ENCODE results near the gene ADRM1.

Gene ADRM1

DNA sequence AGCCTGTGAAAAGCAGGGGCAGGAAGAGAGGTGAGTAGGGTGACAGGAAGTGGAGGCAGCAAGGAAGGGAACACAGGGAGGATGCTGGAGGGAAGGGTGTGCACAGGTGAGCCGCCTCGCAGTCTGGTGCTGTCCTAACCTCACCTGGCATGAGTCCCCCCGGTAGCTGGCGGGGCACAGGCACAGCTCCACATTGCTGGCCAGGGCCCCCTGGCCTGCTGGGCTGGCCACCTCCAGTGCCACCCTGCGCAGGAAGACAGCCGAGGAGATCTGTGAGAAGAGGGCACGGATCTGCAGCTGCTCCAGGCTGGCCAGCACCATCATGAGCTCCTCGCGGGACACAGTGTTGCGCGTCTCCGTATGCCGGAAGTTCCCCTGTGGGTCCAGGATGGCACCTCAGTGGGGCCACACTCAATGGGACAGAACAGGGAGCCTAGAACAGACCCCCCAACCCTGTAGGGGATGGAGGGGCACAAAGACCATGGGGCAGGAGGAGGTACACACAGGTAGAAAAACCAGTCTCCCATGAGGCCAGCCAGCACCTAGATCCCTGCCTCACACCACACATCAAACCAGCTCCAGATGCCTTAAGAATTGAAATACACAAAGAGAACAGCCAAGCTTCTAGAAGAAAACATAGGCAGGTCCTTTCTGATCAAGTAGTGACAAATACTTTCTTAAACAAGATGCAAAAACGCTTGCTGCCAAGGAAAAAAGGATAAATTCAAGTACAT lies 22.5 kb downstream of the ADRM1 start:
- no peak for DNase-seq (ENCODE audit: low spot score)

DNA sequence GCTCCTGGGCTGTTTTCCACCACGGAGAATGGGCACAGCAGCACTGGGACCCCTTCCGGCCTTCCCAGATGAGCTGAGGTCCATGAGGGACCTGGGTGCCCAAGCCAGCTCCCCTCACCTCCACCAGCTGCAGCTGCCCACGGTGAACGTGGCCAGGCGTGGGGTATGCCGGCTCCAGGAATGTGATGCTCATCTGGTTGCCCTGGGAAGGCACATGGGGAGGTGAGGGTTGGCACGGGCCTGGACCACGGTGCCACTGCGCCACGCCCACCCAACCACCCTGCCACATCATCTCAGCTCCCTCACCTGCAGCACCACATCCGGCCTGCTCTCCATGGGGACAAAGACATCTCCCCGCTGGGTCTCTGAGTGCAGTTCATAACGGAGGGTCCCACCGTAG lies 23.8 kb downstream of the ADRM1 start:
- DNase-seq (ENCODE audit: low spot score), result no peak

DNA sequence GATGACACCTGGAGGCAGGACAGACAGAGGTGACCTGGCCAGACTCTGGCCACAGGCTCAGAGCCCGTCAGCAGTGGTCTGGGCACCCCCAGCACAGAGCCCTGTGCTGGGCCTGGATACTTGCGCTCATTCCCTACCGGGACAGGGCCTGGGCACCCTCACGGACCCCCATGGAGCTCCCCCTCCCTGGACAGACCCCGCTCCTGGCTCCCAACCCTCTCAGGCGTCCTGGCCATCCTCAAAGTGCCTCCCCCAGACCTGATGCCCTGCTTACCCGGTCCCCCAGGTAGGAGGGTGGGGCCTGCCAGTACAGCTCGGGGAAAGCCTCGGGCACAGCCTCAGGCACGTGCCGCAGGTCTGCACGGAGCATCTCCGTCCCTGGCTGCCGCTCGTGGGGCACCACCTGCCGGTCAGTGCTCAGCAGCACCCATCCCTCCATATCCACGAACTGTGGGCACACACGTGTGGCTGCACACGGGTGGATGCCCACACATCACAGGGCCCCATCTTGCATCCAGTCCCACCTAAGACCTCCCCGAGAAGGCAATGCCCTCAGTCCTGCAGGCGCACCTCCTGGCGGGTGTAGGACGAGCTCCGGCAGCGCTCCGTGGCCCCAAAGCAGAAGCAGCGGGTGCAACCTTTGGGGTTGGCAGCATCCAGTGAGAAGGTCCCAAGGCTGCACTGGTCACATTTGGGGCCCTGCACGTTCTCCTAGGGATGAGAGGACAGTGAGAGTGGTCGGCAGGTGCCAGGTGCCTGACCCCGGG lies 24.3 kb downstream of the ADRM1 start:
- no peak for DNase-seq (ENCODE audit: low spot score)

DNA sequence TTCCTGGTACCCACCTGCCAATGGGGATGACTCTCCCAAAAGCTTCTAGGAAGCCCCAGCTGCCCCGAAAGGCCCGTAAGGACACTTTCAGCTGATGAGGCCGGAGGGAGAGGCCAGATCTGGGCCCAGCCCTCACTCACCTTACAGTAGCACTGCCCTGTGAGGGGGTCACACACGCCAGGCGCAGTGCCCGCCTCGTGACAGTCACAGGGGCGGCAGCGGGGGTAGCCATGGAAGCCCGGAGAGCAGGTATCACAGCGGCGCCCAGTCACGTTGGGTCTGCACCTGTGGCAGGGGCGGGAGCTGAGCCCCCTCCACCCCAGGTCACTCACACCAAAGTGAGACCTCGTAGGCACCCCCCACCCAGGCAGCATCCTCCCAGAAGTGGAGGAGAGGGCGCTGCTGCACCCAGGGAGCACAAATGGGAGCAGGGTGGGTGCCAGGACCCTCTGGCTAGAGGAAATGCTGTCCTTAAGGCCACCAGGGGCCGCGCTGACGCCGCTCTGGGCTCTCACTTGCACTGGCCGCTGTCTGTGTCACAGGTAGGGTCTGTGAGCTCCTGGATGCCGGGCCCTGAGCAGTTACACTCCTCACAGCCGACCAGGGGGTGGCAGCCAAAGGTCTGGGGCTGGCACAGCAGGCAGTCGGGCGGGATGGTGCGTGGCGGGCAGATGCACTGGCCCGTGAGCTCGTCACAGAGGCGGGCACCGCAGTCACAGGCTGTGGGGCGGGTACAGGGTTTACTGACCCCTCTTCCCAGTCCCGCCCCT lies 25.1 kb downstream of the ADRM1 start:
- DNase-seq (ENCODE audit: low spot score), result no peak

DNA sequence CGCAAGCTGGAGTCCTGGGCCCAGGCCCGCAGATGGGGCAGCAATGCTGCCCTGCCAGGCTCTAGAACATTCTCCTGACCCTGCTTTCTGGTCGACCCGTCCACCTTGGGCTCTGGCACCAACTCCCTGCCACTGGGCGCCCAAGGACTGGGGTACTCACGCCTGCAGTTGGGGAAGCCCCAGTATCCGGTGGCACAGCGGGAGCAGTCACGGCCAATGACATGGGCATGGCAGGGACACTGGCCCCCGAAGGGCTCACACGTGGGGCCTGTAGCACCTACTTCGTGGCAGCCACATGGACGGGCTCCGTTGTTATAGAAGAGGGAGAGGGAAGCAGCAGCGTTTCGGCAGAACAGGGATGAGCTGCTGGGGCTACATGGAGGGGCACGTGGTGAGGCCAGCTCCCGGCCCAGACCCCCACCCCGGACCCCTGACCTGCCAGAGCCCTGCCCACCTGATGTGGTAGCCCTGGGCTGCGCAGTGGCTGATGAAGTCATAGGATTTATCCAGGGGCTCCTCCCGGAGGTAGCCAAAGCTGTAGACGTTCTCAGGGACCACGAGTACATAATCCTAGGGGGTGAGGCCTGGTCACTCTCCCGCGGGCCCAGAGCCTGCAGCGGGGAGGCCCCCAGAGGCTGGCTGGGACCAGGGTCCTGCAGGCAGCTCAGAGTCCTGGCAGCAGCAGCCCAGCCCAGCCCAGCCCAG lies 26.0 kb downstream of the ADRM1 start:
- DNase-seq (ENCODE audit: low spot score), result no peak

DNA sequence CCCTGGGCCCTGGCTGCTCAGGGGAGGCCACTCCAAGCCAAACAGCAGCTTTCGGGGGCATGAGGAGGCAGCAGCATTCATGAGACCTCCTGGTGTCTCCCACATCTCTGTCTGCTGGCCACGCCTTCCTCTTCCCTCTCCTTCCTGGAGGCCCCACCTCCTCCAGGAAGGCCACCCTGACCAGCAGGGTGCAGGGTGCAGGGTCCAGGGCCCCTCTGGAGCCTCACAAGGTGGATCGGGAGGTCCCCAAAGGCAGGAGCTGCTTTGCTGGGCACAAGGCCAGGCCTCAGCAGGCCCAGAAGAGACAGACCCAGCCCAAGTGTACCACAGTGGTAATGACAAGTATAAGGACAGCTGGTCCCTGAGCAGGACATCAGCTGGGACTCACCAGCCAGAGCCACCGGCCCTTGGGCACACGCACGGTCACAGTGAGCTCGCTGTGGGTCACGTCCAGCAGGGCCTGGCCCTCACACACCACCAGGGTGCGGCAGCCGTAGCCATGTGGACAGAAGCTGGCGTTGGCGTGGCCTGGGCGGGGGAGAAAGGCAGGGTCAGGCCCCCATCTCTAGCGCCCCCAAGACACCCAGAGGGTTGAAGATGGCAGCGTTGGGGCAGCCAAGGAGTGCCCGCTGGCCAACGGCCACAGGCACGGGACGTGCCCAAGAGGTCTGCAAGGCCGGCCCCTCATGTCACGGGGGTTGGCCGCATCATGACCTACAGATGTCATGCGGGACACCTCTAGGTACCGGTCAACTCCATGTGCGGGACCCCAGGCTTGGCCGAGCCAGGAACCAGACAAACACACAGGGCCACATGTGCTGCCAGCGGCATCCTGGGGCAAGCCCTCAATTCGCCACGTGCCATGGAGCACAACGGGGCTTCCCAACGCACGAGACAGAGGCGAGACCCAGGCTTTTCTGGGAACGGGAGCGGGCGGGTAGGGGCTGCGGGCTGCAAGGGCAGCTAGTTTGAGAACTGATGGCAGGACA lies 26.9 kb downstream of the ADRM1 start:
- DNase-seq (ENCODE audit: low spot score), result no peak

DNA sequence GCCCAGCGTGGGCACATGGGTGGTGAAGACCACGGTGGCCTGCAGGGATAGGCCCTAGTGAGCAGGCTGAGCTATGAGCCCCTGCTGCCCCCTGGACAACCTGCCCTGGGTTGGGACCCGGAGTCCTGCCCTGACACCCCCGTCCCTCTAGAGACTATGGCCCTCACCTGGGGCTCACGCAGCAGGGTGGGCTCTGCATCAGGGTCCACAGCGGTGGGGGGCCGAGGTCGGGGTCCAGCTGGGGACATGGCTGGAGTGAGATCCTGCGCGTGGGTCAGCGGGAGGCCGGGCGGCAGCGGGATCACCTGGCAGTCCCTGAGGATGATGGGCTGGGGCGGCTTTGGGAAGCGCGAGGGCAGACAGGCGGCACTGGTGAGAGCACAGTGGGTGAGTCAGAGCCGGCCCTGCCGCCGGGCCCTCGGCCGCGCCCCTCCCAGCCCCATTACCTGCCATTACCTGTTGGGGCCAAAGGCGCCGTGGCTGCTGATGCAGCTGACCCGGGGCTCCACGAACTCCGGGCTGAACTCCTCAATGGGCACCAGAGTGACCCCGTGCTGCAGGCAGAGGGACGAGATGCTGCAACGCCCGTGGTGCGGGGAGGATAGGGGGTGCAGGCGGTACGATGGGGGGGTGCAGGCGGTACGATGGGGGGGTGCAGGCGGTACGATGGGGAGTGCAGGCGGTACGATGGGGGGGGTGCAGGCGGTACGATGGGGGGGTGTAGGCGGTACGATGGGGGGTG lies 27.9 kb downstream of the ADRM1 start:
- DNase-seq (ENCODE audit: low spot score), result no peak

DNA sequence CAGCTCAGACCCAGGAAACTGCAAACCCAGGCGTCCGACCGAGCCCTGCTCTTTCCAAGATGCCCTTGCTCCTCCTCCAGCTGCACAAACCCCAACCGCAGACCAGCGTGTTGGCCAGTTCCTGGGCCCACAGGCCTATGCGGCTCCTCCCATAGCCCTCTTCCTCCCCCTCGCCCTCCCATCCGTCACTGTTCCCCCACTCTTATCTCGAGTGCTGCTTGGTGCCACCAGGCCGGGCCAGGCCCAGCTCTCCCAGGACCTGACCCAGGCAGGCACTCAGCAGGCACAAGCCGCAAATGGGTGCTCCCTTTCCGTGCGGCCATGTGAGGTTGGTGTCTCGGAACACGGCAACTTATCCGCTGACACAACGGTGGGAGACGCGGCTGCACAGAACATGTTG lies 28.6 kb downstream of the ADRM1 start:
- DNase-seq (ENCODE audit: low spot score), result no peak

DNA sequence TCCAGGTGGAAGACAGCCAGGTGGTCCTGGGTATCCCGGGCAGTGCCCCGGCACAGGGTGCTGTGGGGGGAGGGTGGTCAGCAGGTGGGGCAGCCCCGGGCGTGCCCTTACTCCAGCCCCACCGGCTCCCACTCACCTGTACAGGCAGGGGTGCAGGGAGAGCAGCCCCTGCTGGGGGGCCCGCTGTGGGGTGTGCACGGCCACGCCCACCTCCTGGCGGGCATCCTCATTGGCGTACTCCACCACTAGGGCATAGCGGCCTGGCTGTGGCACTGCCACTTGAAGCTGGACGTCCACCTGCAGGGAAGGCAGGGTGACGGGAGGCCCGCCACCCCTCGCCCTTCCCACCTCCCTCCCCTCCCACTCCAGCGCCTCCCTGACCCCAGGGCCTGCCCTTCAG lies 29.6 kb downstream of the ADRM1 start:
- DNase-seq (ENCODE audit: low spot score), result no peak

DNA sequence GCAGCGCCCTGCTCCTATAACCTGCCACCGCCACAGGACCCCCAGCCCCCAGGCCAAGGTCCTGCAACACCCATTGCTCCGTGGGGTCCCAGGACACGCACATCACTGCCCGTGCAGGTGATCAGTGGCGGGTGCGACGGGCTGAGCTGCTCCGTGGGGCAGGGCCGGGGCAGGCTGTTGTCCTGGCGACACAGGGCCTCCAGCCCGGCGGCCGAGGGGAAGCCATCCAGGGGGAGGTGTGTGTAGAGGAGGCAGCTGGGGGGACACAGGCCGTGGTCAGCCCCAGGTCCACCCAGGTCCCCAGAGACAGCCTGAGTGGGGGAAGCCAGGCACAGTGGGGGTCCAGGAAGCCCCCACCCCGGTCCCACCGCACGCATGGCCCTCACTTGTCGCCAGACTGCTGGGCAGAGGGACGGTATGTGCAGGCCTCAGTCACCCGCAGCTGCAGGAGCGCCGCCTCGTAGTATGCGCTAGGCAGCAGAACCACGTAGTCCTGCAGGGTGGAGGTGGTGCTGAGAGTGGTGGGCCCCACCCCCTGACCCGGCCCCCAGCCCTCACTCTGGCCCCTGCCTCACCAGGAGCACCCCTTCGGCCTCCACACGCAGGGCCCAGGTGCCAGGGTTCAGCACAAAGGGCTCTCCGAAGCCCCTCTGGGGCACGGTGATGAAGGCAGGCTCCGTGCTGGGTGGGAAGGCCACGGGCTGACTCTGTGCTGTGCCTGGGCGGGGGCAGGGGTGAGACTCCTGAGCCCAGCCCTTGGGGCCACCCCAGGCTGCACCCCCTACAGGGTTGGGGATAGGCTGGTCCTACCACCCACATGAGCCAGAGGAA lies 30.4 kb downstream of the ADRM1 start:
- DNase-seq (ENCODE audit: low spot score), result no peak

DNA sequence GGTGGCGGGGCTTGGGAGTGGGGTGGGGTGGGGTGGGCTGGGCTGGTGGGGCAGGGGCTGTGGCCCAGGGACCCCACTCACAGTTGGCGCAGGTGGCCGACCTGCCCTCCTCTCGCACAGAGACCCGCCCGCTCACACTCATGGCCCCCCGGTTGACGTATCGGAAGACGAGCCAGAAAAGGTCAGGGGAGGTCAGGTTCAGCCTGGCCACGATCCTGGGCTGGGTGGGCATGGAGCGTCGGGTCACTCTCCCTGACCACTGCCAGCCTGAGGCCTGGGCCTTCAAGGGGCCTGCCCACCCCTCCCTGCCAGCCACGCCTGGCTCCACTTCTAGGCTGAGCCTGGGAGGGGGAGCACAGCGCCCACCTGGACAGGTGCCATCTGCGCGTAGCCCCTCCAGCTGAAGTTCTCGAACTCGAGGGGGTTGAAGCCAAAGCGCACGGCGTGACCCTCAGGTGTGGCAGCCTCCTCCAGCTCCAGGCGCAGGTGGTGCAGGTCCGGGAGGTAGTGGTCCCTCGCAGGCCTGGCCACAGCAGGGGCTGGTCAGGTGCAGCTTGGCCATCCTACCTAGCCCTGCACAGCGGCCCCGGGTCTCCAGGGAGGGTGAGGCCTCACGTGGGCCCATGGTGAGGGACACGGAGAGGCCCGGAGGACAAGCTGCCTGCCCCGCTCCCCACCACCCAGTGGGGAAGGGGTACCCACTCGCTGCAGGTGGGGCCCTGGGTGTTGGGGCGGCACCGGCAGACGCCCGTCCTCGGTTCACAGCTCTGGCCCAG lies 31.2 kb downstream of the ADRM1 start:
- no peak for DNase-seq (ENCODE audit: low spot score)

DNA sequence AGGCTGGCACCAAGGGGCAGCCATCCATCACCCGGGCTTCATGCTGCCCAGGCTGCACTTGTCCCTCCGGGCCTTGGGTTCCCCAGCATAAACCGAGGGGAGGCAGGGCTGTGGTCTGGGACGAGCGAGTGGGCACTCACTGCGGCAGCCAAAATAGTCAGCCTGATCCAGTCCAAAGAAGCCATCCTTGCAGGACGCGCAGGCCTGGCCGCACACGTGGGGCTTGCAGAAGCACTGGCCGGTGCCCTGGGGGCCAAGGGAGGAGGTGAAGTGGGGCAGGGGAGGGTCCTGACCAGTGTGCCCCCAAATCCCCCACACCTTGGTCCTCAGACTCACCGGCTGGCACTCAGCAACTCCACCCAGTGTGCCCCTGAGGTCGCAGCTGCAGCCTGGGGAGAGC lies 32.1 kb downstream of the ADRM1 start:
- DNase-seq (ENCODE audit: low spot score), result no peak

DNA sequence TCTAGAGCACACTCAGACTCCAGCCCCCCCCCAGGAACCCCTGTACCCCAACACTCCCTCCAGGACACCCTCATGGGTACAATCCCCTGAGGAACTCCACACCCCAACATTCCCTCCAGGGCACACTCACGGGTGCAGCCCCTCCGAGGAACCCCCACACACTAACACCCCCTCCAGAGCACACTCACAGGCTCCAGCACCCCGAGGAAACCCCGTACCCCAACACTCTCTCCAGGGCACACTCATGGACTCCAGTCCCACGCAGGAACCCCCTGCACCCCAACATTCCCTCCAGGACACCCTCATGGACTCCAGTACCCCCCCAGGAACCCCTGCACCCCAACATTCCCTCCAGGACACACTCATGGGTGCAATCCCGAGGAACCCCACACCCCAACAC lies 32.7 kb downstream of the ADRM1 start:
- DNase-seq (ENCODE audit: low spot score), result no peak

DNA sequence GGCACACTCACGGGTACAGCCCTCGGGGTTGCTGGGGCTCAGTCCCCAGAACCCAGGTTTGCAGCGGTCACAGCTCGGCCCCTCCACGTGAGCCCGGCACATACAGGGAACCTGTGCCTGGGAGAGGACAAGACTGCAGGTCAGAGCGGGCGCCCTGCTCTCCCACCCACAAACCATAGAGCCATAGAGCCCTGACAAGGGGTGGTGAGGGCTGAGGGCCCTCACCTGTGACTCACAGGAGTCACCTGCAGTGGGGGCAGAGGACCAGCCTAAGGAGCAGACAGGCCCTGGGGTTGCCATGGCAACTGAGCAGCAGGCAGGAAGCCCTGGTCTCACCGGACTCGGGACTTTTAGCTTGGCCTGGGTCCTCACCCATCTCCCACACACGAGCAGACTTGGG lies 33.5 kb downstream of the ADRM1 start:
- DNase-seq (ENCODE audit: low spot score), result no peak

DNA sequence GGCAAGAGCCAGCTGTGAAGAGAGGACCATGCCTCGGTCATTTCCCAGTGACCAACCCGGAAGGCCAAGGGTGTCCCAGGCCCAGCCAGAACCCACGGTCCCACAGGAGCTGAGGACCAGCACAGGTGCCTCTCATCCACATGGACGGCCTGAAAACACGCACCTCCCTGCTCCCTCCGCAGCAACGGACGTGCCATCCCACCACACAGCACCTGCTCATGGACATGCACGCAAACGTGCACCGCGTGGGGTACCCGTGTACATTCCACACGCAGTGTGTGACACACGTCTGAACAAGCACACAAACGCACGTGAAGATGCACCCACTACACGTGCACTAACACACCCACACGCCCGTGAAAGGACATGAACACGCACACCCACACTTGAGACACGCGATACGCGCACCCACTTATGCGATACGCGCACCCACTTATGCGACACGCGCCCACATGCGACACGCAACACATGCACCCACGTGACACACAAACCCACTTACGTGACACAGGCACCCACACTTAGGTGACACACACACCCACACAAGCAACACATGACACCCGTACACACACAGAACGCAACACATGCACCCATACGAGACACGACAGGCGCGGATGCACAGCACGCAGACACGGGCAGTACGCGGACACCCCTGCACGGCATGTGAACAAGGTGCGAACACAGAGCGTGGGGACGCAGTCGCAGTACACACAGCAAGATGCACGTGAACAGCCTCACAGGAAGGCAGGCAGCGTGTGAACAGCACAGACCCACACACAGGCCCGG lies 34.2 kb downstream of the ADRM1 start:
- DNase-seq (ENCODE audit: low spot score), result no peak

DNA sequence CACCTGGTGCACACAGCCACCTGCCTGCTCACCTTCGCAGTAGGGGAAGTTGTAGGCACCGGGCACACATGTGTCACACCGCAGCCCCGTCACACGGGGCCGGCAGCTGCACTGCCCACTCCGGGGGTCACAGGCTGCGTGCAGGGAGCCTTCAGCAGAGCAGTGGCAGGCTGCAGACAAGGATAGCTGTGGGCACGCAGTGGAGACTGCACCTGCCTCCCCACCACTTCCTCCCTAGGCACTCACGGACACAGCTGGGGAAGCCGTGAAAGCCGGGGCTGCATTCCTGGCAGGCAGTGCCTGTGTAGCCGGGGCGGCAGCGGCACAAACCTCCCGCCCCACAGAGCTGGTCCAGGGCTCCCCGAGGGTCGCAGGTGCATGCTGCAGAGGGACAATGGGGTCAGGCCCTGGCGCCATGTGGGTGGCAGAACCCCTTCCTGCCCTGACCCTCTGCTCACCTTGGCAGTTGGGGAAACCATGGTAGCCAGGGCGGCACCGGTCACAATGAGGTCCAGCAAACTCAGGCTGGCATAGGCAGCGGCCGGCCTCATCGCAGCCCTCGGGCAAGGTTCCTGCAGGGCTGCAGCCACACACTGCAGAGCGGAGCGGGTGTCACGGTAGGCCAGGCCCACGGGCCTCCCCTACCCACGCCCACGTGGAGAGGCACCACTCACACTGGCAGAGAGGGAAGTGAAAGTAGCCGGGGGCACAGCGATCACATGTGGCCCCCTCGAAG lies 34.9 kb downstream of the ADRM1 start:
- peak; percentile 65 for DNase-seq (ENCODE audit: low spot score)

DNA sequence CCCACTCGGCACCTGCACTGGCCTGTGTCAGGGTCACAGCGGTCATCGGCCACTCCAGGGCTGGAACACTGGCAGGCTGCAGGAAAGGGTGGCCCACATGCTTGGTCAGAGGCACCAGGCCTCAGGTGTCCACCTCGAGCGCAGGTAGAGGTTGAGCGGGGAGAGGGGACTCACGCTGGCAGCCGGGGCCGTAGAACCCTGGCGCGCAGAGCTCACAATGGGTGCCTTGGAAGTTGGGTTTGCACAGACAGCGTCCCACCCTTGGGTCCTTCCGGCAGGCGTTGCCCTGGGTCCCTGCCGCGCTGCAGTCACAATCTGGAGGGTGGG lies 35.5 kb downstream of the ADRM1 start:
- no peak for DNase-seq (ENCODE audit: low spot score)
